Loucy (cell line): ENCODE data around the gene FHAD1.

ENCODE experiments used
- CTCF ChIP-seq: fragments of 200-600 bp; sonication (generic); conservative IDR thresholded peaks from 2 replicates; pipeline ENCODE4 v1.5.1; 2014; ENCODE audit warnings: mild to moderate bottlenecking, antibody characterized with exemption, low read length
- EZH2phosphoT487 ChIP-seq: fragments of 200-600 bp; IDR thresholded peaks from 2 replicates; pipeline ENCODE4 v1.6.1; 2018; ENCODE audit warnings: antibody characterized with exemption, mild to moderate bottlenecking, moderate library complexity, borderline replicate concordance

GRCh38 chr1:15264769-15265168, 17.7 kb downstream of the FHAD1 start:
- no peak for TF ChIP-seq CTCF
- TF ChIP-seq EZH2phosphoT487 = no peak
